Peyer's patch (tissue), 4 donors: ENCODE measurements around the gene LRRC8E. TPM values are rescaled to one million over a fixed set of nuclear protein-coding genes. Genes with fewer than 3 reads are reported as not detected.
A peak's percentile ranks its signal among the peaks of the same experiment; 100 is the strongest.

ENCODE experiments used
- DNase-seq, 3 donors: peaks; one replicate each; pipeline ENCODE4 v3.0.0-alpha.2; 2017 to 2019
- H3K27ac ChIP-seq, 4 donors: fragments of 200-600 bp; sonication (generic); one replicate each; pipeline ENCODE4 v1.5.1; 2016 to 2019
- H3K27me3 ChIP-seq, 2 donors: fragments of 200-600 bp; sonication (generic); one replicate each; pipeline ENCODE4 v1.5.1; 2019
- H3K36me3 ChIP-seq, 3 donors: fragments of 200-600 bp; sonication (generic); one replicate each; pipeline ENCODE4 v1.5.1; 2016 to 2019
- H3K4me1 ChIP-seq, 4 donors: fragments of 200-600 bp; sonication (generic); one replicate each; pipeline ENCODE4 v1.5.1; 2016 to 2019
- H3K4me3 ChIP-seq, 4 donors: fragments of 200-600 bp; sonication (generic); 1 replicate in 3 of 4; 2 replicates in 1 of 4; pipeline ENCODE4 v1.5.1; 2016 to 2019; ENCODE audit warnings: mild to moderate bottlenecking in 1 of 4
- H3K9me3 ChIP-seq, 4 donors: fragments of 200-600 bp; sonication (generic); one replicate each; pipeline ENCODE4 v1.5.1; 2016 to 2019; ENCODE audit warnings: mild to moderate bottlenecking in 1 of 4
- CTCF ChIP-seq, 6 experiments: fragments of 450-650 bp in 4 of 6; fragments of 200-600 bp in 2 of 6; sonication (generic) in 1 of 6; IDR thresholded peaks; one replicate each; pipeline ENCODE4 v1.5.1; 2017 to 2019; ENCODE audit warnings: antibody characterized with exemption in 6 of 6, mild to moderate bottlenecking in 3 of 6, moderate library complexity in 1 of 6
- POLR2A ChIP-seq, 2 donors: fragments of 450-650 bp; IDR thresholded peaks; one replicate each; pipeline ENCODE4 v1.5.1; 2017; ENCODE audit warnings: antibody characterized with exemption in 2 of 2, mild to moderate bottlenecking in 2 of 2, moderate library complexity in 2 of 2
- total RNA-seq, 4 donors: library from RNA; depleted of rRNA; stranded (reverse); fragments of >200 nt; gene quantifications; one replicate each; pipeline ENCODE4 v1.1.0, GENCODE V29; 2016

Gene LRRC8E
- total RNA-seq, 4 donors from 2014 or later = 0.57 to 0.88 (median 0.80) TPM; not detected in 1

- Histone ChIP-seq H3K27ac (no peak overlapping the region), H3K27me3 (no peaks in the 10 kb centered on the region), H3K36me3 (peaks cover 0 to 65% (median 0%) of the 10 kb centered on the region in 3 donors), H3K9me3 (no peaks in the 10 kb centered on the region), H3K4me3 (no peak overlapping the region), H3K4me1 (peaks cover 3 to 21% (median 11%) of the 10 kb centered on the region in 4 donors)
- TF ChIP-seq POLR2A (IDR thresholded peaks at IDR 0.05) = no peak
- TF ChIP-seq CTCF (IDR thresholded peaks at IDR 0.05) = no peak
- DNase-seq = peak in 1 of 3 donors; percentile 39
These were observed 20.6 kb downstream of the LRRC8E start for GRCh38 chr19:7908742-7909461.

- peaks cover 0 to 65% (median 0%) of the 10 kb centered on the region in 3 donors for H3K36me3 ChIP-seq
- no peak overlapping the region for H3K27ac ChIP-seq
- H3K4me3 ChIP-seq = no peak overlapping the region
- H3K9me3 ChIP-seq = no peaks in the 10 kb centered on the region
- TF ChIP-seq CTCF (IDR thresholded peaks at IDR 0.05) = no peak
- TF ChIP-seq POLR2A (IDR thresholded peaks at IDR 0.05) = no peak
- H3K4me1 ChIP-seq = peaks cover 3 to 18% (median 7%) of the 10 kb centered on the region in 4 donors
- H3K27me3 ChIP-seq = no peaks in the 10 kb centered on the region
- DNase-seq = peak in 1 of 3 donors; percentile 42
These were observed 21.3 kb downstream of the LRRC8E start for GRCh38 chr19:7909471-7910067.

GRCh38 chr19:7910321-7911161 is 22.2 kb downstream of the LRRC8E start:
- DNase-seq = peak in 1 of 3 donors; percentile 43
- Histone ChIP-seq H3K9me3 (no peaks in the 10 kb centered on the region), H3K36me3 (peaks cover 0 to 63% (median 0%) of the 10 kb centered on the region in 3 donors)

GRCh38 chr19:7911508-7912143 is 23.3 kb downstream of the LRRC8E start:
- Histone ChIP-seq H3K27ac (no peak overlapping the region), H3K36me3 (peaks cover 0 to 52% (median 0%) of the 10 kb centered on the region in 3 donors), H3K4me3 (no peak overlapping the region), H3K4me1 (peaks cover 0 to 14% (median 5%) of the 10 kb centered on the region in 4 donors), H3K9me3 (no peaks in the 10 kb centered on the region), H3K27me3 (peaks cover 0 to 19% of the 10 kb centered on the region in 2 donors)
- DNase-seq = peak in 1 of 3 donors; percentile 40
- TF ChIP-seq CTCF (IDR thresholded peaks at IDR 0.05) (no peak), POLR2A (IDR thresholded peaks at IDR 0.05) (no peak)

More at GRCh38 chr19:7910321-7911161, 22.2 kb downstream of the LRRC8E start:
- Histone ChIP-seq H3K27me3 (peaks cover 0 to 9% of the 10 kb centered on the region in 2 donors), H3K4me1 (peaks cover 0 to 12% (median 0%) of the 10 kb centered on the region in 4 donors), H3K4me3 (no peak overlapping the region), H3K27ac (no peak overlapping the region)
- TF ChIP-seq POLR2A (IDR thresholded peaks at IDR 0.05) = no peak
- TF ChIP-seq CTCF (IDR thresholded peaks at IDR 0.05) = no peak

GRCh38 chr19:7912144-7912696 is 23.9 kb downstream of the LRRC8E start:
- H3K27me3 ChIP-seq = peaks cover 0 to 25% of the 10 kb centered on the region in 2 donors
- H3K36me3 ChIP-seq = peaks cover 0 to 49% (median 0%) of the 10 kb centered on the region in 3 donors
- DNase-seq = peak in 1 of 3 donors; percentile 46
- TF ChIP-seq CTCF (IDR thresholded peaks at IDR 0.05) (no peak), POLR2A (IDR thresholded peaks at IDR 0.05) (no peak)
- H3K9me3 ChIP-seq = no peaks in the 10 kb centered on the region
- H3K4me3 ChIP-seq = no peak overlapping the region
- H3K4me1 ChIP-seq = peaks cover 0 to 20% (median 9%) of the 10 kb centered on the region in 4 donors
- H3K27ac ChIP-seq = no peak overlapping the region
